Stimulated activated CD4-positive, alpha-beta T cell treated with anti-CD3 and anti-CD28 coated beads, Interleukin-12 subunit alpha, Interleukin-12 subunit beta, amount 100 ng/mL, for 4 hours (primary cell): ENCODE measurements around the gene MROH7.

ENCODE experiments used
- DNase-seq: peaks from one replicate; pipeline ENCODE4 v3.0.0-alpha.2; 2020

Gene MROH7

DNA sequence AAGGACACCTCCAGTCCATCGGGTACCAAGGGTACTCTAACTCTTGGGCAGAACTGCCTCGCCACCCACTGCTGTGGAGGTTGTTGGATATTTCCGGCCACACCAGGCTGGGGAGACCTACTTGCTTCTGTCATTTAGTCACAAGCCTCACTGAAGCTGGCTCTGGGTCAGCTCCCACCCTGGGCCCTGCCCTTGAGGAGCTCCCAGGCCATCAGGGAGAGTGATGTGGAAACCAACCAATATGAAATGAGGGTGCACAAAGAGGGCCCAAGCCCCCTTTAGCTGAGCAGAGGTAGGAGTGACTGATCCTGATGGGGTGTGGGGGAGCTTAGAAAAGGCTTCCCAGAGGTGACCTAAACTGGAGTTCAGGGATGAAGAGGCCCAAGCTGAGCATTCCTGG lies 103.1 kb downstream of the MROH7 start:
- DNase-seq = no peak

DNA sequence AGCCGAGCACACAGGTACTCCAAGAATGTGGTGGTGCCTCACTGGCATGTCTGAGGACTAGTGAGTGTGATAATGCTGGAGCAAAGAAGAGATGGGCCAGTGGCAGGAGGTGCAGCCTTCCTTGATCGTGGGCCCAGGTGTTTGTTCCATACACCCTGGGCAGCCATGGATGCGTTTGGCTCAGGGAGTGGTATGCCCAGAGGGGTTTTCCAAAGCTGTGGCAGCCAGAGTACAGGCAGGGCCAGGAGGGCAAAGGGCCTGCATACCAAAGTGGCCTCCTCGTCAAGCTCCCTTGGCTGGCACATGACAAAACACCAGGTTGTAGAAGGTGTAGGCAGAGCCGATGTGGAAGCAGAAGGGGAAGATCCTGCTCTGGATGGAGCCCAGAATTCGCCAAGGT lies 103.7 kb downstream of the MROH7 start:
- DNase-seq = no peak

DNA sequence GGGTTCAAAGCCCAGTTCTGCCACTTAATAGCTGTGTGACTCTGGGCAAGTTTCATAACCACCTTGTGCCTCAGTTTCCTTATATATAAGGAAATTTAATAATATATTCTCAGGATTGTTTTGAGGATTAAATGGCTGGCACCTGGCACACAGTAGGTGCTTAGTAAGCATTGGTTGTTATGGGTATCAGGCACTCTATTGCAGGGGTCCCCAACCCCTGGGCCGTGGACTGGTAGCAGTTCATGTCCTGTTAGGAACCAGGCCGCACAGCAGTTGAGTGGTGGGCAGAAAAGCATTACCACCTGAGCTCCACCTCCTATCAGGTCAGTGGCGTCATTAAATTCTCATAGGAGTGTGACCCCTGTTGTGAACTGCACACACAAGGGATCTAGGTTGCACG lies 104.3 kb downstream of the MROH7 start:
- DNase-seq = no peak

DNA sequence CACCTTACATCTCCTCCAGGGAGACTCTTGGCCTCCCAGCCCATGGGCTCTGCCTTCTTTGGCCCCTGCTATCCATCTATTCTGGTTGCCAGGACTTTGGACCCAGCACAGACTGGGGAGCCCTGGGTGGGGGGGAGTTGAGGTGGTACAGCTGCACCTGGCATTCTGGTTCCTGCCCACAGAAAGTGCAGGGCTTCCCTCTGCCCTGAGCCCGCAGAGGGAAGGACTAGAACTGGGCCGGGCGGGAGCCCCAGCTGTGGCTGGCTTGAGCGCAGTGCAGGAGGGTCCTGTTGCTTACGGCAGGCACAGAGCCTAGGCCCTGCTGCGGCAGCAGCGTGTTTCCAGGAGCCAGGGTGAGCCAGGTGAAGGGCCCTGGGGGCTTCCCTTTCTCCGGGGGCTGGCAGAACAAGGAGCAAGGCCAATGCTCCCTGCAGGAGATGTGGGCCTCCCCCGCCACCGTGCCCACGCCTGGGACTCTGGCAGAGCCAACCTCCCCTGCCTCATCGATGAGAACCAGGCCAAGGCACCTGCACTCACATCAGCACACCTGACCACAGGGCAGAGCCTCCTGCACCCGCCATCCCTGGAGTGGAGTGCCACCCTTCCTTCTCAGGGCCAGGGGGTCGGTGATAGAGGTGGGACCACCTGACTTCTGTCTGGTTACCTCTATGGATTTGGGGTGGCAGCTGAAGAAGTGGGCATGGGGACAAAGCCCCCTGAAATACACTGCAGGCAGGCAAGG lies 106.7 kb downstream of the MROH7 start:
- DNase-seq = no peak

DNA sequence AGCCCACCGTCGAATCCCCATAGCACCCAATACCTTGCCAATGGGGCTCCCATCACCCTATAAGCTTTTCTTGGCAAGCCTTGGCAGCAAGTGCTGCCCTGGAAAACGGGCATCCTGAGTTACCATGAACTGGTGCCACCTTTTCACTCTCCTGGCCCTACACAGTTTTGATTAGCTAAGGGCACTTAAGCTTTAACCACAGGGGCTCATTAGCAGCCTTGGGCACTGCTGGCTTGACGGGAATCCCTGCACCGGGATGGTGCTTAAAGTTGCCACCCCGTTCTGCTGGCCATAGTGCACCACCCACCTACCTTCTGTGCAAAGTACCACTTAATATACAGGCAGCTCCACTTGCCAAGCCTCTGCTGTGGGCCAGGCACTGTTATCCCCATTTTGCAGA lies 109.0 kb downstream of the MROH7 start:
- no peak for DNase-seq

DNA sequence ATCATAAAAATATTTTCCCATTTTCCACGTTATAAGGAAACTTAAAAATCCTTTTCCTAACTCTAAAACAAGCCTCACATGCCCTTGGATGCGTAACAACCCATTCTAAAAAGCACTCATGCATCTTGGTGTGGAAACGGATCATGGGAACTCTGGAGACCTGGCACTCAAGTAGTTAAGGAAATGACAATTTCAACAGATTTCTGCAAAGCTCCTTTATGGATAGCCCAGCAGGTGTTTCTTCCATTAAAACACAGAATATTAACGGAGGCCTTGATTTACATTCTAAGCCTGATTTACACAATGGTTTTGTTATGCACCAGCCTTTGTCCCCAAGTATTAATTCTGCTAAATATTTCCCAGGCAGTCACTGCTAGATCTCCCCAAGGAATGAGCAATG lies 109.8 kb downstream of the MROH7 start:
- no peak for DNase-seq

DNA sequence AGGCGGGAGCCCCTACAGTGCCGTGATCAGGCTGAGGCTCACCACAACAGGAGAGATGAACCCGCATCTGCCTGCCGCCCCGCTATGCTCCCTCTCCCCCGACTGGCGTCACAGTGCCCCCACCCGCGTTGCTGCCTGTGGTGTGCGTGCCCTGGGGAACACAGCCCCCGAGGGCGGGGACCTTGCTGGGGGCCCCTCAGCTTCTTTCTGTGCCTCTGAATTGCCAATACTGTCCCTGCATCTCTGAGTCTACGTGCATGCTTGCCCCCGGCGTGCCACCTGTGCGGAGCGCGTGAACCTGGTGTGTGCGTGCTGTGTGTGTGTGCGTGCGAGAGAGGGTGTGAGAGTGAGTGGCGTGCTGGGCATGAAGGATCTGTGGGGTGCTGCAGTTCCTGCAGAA lies 112.5 kb downstream of the MROH7 start:
- DNase-seq = no peak

DNA sequence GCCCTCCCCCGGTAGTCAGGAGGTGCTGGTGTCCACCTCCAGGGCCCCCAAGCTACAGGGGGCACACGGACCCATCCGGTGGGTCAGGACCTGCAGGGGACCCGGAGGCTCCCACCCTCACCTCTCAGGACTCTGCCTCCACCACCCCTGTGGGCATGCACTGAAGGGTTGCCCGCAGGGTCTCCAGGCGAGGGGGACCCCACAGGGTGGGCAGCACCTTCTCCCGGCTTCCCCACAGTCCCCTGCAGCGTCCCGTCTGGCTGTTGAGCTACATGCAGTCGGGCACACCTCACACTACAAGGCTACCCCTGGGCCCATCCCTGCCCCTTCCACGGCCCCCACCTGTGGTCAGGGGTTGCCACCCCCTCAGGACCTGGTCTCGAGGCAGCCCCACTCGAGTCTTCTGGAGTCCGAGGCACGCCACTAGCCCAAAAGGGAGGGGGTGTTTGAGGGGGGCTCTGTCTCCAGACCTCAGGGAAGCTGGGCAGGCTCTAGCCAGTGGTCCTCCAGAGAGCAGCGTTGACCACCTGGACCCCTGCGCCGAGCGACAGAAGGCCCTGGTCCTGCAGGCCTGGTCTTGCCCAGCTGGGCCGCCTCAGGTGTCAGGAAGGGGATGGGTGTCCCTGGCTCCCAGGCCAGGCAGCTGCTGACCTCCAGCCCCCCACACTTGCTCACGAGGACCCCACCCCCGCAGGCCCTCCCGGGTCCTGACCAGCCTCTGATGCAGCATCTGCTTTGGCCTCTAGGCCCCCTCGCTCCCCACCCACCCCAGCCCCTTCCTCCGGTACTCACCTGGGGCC lies 113.1 kb downstream of the MROH7 start:
- no peak for DNase-seq

DNA sequence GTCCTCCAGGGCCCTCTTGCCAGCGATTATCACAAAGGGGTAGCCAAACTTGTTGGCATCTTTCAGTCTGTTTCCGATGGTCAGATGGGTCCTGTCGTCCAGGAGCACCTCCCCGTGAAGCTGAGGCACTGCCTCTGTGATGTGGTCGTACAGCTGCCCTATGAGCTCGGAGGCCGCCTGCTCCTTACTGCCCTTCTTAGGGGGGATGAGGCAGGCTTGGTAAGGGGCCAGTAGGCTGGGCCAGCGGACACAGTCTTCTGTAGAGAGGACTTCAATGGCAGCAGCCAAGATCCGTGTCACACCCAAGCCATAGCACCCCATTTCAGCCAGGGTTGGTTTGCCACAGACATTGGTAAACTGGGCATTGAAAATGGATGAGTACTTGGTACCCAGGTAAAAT lies 116.2 kb downstream of the MROH7 start:
- DNase-seq = no peak

DNA sequence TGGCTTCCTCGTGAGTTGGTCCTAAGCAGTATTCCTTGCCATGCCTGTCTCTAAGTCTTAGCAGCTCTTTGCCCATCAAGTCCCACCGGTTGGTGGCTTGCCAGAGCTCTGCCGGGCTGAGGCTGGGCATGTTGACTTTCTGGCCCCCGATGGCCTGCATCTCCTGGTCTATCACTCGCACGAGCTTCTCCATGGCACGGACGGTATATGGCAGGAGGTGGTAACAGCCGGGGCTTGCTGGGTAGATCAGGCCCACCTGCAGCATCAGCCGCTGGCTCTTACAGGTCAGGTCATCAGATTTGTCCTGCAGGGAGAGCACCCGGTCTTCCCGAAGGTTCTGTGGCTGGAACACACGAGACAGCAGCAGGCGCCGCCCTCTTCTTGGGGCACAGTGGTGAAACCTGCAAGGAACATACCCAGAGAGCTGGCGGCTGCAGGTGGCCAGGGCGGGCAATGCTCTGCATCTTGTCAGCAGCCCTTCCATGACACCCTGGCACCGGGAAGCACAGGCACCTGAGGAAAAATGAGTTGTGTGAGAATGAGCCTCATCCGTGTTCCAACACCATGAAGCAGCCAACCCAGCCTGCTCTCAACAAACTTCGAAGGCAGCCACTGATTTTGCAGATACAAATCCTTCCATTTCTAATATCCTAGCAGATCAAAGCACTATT lies 117.2 kb downstream of the MROH7 start:
- DNase-seq = no peak
